ENCODE measurements around the gene NCOA4.

Gene NCOA4

DNA sequence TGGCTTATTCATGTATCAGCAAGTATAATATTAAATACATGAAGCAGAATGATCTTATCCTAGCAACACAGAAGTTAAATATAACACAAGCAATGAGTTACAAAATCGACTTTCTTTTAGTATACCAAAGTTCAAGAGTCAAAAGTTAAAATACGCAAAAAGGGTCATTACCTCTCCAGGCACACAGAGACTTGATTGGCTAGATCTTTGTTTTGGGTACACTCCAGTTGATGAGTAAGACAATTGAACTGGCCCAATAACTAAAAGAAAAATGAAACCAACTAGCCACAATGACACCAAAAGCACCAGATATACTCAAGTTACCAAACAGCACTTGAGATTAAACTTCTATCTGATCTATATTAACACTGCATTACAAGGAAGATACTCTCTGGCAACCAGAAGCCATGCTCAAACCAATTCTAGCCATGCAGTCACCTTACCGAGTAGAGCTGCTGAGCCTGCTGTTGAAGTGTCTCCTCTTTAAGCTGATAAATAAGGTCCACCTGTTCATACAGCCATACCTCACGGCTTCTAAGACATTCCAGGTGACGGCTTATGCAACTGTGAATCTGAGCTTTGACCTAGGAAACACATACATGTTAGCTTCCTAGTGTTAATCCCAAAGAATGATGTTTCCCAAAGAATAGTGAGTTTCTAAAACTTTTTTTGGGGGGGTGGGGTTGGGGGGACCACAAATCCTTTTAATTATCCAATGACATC lies 15.6 kb downstream of the NCOA4 start:
- peak in 1 of 2 donors; percentile 62 for DNase-seq (ENCODE audit: low read depth in 2 of 2)
- TF ChIP-seq, protein P1, sequence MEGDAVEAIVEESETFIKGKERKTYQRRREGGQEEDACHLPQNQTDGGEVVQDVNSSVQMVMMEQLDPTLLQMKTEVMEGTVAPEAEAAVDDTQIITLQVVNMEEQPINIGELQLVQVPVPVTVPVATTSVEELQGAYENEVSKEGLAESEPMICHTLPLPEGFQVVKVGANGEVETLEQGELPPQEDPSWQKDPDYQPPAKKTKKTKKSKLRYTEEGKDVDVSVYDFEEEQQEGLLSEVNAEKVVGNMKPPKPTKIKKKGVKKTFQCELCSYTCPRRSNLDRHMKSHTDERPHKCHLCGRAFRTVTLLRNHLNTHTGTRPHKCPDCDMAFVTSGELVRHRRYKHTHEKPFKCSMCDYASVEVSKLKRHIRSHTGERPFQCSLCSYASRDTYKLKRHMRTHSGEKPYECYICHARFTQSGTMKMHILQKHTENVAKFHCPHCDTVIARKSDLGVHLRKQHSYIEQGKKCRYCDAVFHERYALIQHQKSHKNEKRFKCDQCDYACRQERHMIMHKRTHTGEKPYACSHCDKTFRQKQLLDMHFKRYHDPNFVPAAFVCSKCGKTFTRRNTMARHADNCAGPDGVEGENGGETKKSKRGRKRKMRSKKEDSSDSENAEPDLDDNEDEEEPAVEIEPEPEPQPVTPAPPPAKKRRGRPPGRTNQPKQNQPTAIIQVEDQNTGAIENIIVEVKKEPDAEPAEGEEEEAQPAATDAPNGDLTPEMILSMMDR (IDR thresholded peaks at IDR 0.05; ENCODE audit: low read depth, low read length) = no peak
- H3K4me3 ChIP-seq (replicated peaks in 1 of 2; ENCODE audit: low read depth in 2 of 2, low read length in 2 of 2) = no peak overlapping the region

DNA sequence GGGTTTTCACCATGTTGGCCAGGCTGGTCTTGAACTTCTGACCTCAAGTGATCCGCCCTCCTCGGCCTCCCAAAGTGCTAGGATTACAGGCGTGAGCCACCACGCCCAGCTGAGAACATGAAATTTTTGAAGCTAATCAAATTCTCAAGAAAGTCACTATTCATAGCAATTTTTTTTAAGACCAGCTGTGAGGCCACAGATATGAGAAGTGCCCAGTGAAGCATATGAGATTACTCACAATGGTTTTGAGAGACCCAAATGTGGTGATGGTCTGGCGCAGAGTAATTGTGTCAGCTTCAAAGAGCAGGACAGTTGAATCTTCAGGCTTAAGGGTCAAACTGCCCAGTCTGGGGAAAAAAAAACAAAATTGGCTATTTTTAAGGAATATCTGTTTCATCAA lies 16.2 kb downstream of the NCOA4 start:
- no peak overlapping the region for H3K4me3 ChIP-seq (replicated peaks in 1 of 2; ENCODE audit: low read depth in 2 of 2, low read length in 2 of 2)
- TF ChIP-seq, protein P1 (IDR thresholded peaks at IDR 0.05; ENCODE audit: low read depth, low read length) = no peak
- DNase-seq (ENCODE audit: low read depth in 2 of 2) = no peak

DNA sequence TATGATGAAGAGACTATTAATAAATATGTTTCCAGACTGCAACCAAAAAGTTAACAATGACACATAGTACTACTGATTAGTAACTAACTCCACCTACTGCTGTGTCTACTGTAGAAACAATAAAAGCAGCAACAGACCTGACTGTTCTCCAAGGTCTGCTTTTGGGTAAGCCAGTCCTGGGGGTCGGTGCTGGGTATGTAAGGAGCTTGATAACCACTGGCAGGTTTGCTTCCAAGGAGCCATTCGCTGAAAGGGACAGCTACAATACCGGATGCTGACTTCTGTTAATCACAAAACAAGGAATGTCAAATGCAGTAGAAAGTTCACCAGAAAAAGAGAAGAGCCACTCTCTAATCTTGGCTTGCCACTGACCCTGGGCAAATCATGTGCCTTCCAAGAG lies 17.7 kb downstream of the NCOA4 start:
- TF ChIP-seq, protein P1 (IDR thresholded peaks at IDR 0.05; ENCODE audit: low read depth, low read length) = no peak
- no peak for DNase-seq (ENCODE audit: low read depth in 2 of 2)
- H3K4me3 ChIP-seq (replicated peaks in 1 of 2; ENCODE audit: low read depth in 2 of 2, low read length in 2 of 2) = no peak overlapping the region

DNA sequence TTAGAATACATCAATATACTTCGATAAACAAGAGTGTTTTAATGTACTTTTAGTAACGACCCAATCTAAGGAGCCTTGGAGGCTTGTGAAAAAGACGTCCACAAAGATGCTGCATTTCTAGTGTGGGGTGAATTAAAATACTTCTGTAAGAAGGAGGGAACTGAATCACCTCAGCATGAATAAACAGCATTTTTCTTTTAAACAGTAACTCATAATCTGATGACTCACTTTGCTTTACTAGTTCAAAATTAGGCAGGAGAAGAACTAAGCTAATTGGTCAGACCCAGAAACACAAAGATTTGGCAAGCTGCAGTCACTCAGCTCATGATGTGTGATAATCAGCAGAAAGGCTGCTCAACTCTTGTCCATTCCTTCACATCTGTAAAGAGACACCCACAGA lies 24.2 kb downstream of the NCOA4 start:
- DNase-seq (ENCODE audit: low read depth in 2 of 2) = peak; percentile 65 to 67
- no peak overlapping the region for H3K4me3 ChIP-seq (replicated peaks in 1 of 2; ENCODE audit: low read depth in 2 of 2, low read length in 2 of 2)
- TF ChIP-seq, protein P1 (IDR thresholded peaks at IDR 0.05; ENCODE audit: low read depth, low read length) = no peak

DNA sequence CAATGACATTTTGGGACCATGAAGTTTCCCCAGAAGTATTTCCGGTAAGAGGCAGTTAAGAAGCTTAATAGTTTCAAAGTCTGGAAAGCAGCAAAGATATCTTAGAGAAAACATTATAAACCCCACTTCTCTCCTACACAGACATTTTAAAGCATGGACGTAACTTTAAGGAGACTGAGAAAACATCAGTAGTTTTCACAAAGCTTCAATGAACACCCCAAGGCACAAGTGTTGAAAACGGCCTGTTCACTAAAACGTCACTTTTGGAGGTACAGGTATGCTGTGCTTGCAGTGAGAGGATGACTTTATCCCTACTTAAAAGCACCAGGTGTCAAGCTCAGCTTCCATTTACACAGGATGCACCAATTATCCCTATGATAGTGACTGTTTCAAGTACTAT lies 25.0 kb downstream of the NCOA4 start:
- TF ChIP-seq, protein P1 (IDR thresholded peaks at IDR 0.05; ENCODE audit: low read depth, low read length) = no peak

DNA sequence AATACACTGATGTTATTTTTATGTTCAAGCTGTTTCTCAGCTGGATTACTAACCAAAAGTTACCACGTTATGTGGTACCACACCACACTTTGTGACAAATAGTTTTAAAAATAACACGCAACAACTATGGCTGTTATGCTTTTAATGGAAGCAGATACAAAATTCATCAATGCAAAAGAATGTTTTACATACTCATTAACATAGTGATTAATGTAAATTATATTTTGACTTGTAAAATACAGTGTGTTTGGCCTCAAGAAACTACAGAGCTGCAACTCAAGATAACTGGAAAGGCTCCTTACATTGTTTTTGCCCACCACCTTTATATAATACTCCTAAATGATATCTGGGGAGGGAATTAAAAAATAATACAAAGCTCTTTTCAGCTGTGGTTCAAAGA lies 25.5 kb downstream of the NCOA4 start:
- no peak overlapping the region for H3K4me3 ChIP-seq (replicated peaks in 1 of 2; ENCODE audit: low read depth in 2 of 2, low read length in 2 of 2)
- DNase-seq (ENCODE audit: low read depth in 2 of 2) = no peak
- TF ChIP-seq, protein P1 (IDR thresholded peaks at IDR 0.05; ENCODE audit: low read depth, low read length) = no peak

More for the DNA sequence above, 25.0 kb downstream of the NCOA4 start:
- no peak for DNase-seq (ENCODE audit: low read depth in 2 of 2)
- H3K4me3 ChIP-seq (replicated peaks in 1 of 2; ENCODE audit: low read depth in 2 of 2, low read length in 2 of 2) = no peak overlapping the region

All from cardiac fibroblast (primary cell).